ENCODE results near the gene NET1.

Gene NET1

GRCh38 chr10:5467207-5467535 lies 54.8 kb downstream of the NET1 start:
- H2AFZ ChIP-seq (ENCODE audit: low read depth), result no peak overlapping the region
- H3K79me2 ChIP-seq (ENCODE audit: insufficient read depth, low read depth), result no peaks in the 10 kb centered on the region
- H3K27ac ChIP-seq, result no peak overlapping the region
- H3K36me3 ChIP-seq (ENCODE audit: insufficient read depth), result no peaks in the 10 kb centered on the region
- H4K20me1 ChIP-seq (ENCODE audit: insufficient read depth), result no peaks in the 10 kb centered on the region
- H3K4me2 ChIP-seq, result no peak overlapping the region
- no peaks in the 10 kb centered on the region for H3K4me1 ChIP-seq (ENCODE audit: low read depth, poor library complexity, severe bottlenecking)
- no peak overlapping the region for H3K4me3 ChIP-seq (IDR thresholded peaks at IDR 0.05; ENCODE audit: insufficient read depth, low read depth, low read length)
- no peak overlapping the region for H3K9ac ChIP-seq
- no peak for TF ChIP-seq CTCF (conservative IDR thresholded peaks at IDR 0.05; ENCODE audit: low read depth, low read length)
- no peaks in the 10 kb centered on the region for H3K27me3 ChIP-seq (ENCODE audit: insufficient read depth, low read depth)

GRCh38 chr10:5467634-5468255 lies 55.4 kb downstream of the NET1 start:
- Histone ChIP-seq H3K36me3 (ENCODE audit: insufficient read depth) (no peaks in the 10 kb centered on the region), H3K9ac (no peak overlapping the region), H2AFZ (ENCODE audit: low read depth) (no peak overlapping the region), H3K79me2 (ENCODE audit: insufficient read depth, low read depth) (no peaks in the 10 kb centered on the region), H4K20me1 (ENCODE audit: insufficient read depth) (no peaks in the 10 kb centered on the region), H3K4me3 (IDR thresholded peaks at IDR 0.05; ENCODE audit: insufficient read depth, low read depth, low read length) (no peak overlapping the region), H3K4me1 (ENCODE audit: low read depth, poor library complexity, severe bottlenecking) (no peaks in the 10 kb centered on the region), H3K27me3 (ENCODE audit: insufficient read depth, low read depth) (no peaks in the 10 kb centered on the region), H3K4me2 (no peak overlapping the region), H3K27ac (no peak overlapping the region)
- TF ChIP-seq CTCF (conservative IDR thresholded peaks at IDR 0.05; ENCODE audit: low read depth, low read length), result no peak

DNA sequence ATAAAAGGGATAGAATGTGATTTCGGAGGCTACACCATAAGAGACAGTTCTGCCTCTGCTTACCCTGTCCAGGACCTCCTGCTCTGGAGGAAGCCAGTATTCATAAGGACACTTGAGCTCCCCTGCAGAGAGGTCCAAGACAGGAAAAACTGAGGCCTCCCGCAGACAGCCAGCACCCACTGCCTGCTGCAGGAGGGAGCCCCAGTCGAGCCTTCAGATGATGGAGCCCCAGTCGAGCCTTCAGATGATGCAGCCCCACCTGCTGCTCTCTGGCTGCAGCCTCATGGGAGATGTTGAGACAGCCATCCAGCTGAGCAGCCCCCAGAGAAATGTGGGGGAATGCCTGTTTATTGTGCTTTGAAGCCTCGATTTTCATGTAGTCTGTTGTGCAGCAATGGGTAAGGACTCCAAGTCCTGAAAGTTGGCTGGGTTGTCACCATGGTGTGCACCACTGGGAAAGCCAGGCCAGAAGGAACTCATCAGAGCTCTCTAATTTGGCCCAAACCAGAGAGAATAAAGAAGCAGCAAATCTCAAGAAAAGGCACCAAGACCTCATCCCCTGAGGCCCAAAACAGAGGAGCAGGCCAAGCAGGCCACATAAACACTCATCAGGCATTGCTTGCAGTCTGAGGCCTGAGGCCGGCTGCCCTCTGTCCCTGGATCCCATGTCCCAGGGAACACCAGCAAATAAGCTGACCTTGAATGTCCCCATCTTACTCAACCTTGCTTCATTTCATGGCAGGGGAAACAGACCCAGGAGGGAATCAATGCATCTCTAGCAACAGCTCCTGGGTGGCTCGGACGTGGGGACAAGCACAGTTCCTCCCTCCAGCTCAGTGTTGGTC lies 56.1 kb downstream of the NET1 start:
- Histone ChIP-seq H3K79me2 (ENCODE audit: insufficient read depth, low read depth) (no peaks in the 10 kb centered on the region), H3K27ac (no peak overlapping the region), H3K4me3 (IDR thresholded peaks at IDR 0.05; ENCODE audit: insufficient read depth, low read depth, low read length) (no peak overlapping the region)

DNA sequence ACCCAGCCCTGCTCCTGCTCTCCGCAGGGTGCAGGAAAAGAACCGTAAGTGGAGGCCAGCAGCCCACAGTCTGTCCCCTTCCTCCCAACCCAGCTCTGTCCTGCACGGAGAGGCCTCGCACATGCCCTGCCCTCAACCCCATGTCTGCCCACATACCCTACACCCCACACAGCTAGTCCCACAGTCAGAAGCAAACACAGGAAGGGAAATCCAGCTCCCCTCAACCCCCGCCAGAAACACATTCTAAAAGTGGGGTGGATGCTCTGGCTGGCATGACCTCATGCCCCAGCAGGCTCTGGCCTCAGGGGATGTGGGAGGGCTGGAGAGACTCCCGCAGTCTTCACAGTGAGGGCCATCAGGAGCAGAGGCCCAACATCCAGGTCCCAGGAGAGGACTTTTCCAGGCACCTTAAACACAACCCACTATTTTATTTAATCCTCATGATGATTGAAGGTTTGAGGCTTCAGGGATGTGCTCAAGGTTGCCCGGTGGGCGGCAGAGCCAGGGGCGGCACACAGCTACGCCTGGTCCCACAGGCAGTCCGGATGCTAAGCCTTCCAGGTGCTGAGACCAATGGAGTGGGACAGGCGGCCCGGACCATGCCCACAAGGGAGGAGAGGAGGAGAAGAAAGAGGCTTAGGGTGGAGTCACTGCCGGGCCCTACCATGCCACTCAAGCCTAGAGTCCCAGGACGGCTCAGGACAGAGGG lies 57.1 kb downstream of the NET1 start:
- no peaks in the 10 kb centered on the region for H3K27me3 ChIP-seq (ENCODE audit: insufficient read depth, low read depth)
- no peaks in the 10 kb centered on the region for H4K20me1 ChIP-seq (ENCODE audit: insufficient read depth)
- H3K27ac ChIP-seq, result no peak overlapping the region
- H3K4me1 ChIP-seq (ENCODE audit: low read depth, poor library complexity, severe bottlenecking), result no peaks in the 10 kb centered on the region
- TF ChIP-seq CTCF (conservative IDR thresholded peaks at IDR 0.05; ENCODE audit: low read depth, low read length), result no peak
- H3K9ac ChIP-seq, result no peak overlapping the region
- no peak overlapping the region for H3K4me2 ChIP-seq
- H3K79me2 ChIP-seq (ENCODE audit: insufficient read depth, low read depth), result no peaks in the 10 kb centered on the region
- no peak overlapping the region for H3K4me3 ChIP-seq (IDR thresholded peaks at IDR 0.05; ENCODE audit: insufficient read depth, low read depth, low read length)
- no peaks in the 10 kb centered on the region for H3K36me3 ChIP-seq (ENCODE audit: insufficient read depth)
- H2AFZ ChIP-seq (ENCODE audit: low read depth), result no peak overlapping the region

More for the DNA sequence above, 56.1 kb downstream of the NET1 start:
- Histone ChIP-seq H3K27me3 (ENCODE audit: insufficient read depth, low read depth) (no peaks in the 10 kb centered on the region), H3K4me1 (ENCODE audit: low read depth, poor library complexity, severe bottlenecking) (no peaks in the 10 kb centered on the region), H2AFZ (ENCODE audit: low read depth) (no peak overlapping the region), H3K4me2 (no peak overlapping the region), H4K20me1 (ENCODE audit: insufficient read depth) (no peaks in the 10 kb centered on the region), H3K36me3 (ENCODE audit: insufficient read depth) (no peaks in the 10 kb centered on the region), H3K9ac (no peak overlapping the region)
- no peak for TF ChIP-seq CTCF (conservative IDR thresholded peaks at IDR 0.05; ENCODE audit: low read depth, low read length)

Data from KMS-11 (cell line).